Lung (tissue), 12 donors: ENCODE data around the gene TWF2. TPM values are rescaled to one million over a fixed set of nuclear protein-coding genes. Genes with fewer than 3 reads are reported as not detected.

Experiments used
- ATAC-seq: fragments of 200-7000 bp; cut with Tn5 transposase; one replicate; pipeline ENCODE4 v1.9.1; 2020; ENCODE audit warnings: moderate number of reproducible peaks; ENCODE audit not compliant: insufficient read depth, low FRiP score
- DNase-seq, 3 donors: peaks; one replicate each; pipeline ENCODE4 v3.0.0-alpha.2; 2013 to 2017
- H3K27ac ChIP-seq, 2 donors: one replicate each; pipeline ENCODE4 v1.5.1; 2013; ENCODE audit warnings: mild to moderate bottlenecking in 2 of 2, moderate library complexity in 2 of 2, control low read depth in 1 of 2, inconsistent platforms in 1 of 2, low read depth in 1 of 2, low read length in 1 of 2
- H3K27me3 ChIP-seq, 3 donors: one replicate each; pipeline ENCODE4 v1.5.1; 2013; ENCODE audit warnings: low read length in 2 of 3; ENCODE audit not compliant: control insufficient read depth in 3 of 3, insufficient read depth in 3 of 3
- H3K36me3 ChIP-seq, 4 donors: one replicate each; pipeline ENCODE4 v1.5.1; 2013; ENCODE audit warnings: low read length in 4 of 4, mild to moderate bottlenecking in 1 of 4, moderate library complexity in 1 of 4; ENCODE audit not compliant: control insufficient read depth in 4 of 4, insufficient read depth in 4 of 4
- H3K4me1 ChIP-seq, 5 donors: one replicate each; pipeline ENCODE4 v1.5.1; 2013; ENCODE audit warnings: low read length in 5 of 5, mild to moderate bottlenecking in 2 of 5, moderate library complexity in 1 of 5; ENCODE audit not compliant: control insufficient read depth in 5 of 5, insufficient read depth in 5 of 5
- H3K4me3 ChIP-seq: one replicate; pipeline ENCODE4 v1.5.1; 2013; ENCODE audit warnings: mild to moderate bottlenecking, control low read depth, moderate library complexity
- H3K9ac ChIP-seq, 2 donors: one replicate each; pipeline ENCODE4 v1.5.1; 2013; ENCODE audit warnings: low read length in 2 of 2, control low read depth in 1 of 2; ENCODE audit not compliant: insufficient read depth in 1 of 2
- H3K9me3 ChIP-seq, 4 donors: one replicate each; pipeline ENCODE4 v1.5.1; 2013; ENCODE audit warnings: low read length in 3 of 4, mild to moderate bottlenecking in 1 of 4, moderate library complexity in 1 of 4; ENCODE audit not compliant: control insufficient read depth in 4 of 4, insufficient read depth in 3 of 4
- WGBS, 2 donors: extraction: QIAGEN DNeasy Blood & Tissue Kit; methylation state at CpG; one replicate each; pipeline ENCODE4 v1.1.7; 2013; 5-methylcytosine and 5-hydroxymethylcytosine counted together
- polyA plus RNA-seq, 2 donors: library from polyadenylated mRNA; stranded (reverse); fragments of 200-250 nt; gene quantifications; one replicate each; pipeline ENCODE4 v1.2.1, GENCODE V29; 2013
- total RNA-seq, 2 donors: library from RNA; depleted of rRNA in 1 of 2; stranded (reverse); fragments of >200 nt in 1 of 2; gene quantifications; one replicate each; pipeline ENCODE4 v1.2.1, GENCODE V29; 2014 to 2021
- TF ChIP-seq, protein P1 (sequence below): IDR thresholded peaks from 2 replicates; pipeline ENCODE4 v1.5.1; 2012; ENCODE audit warnings: mild to moderate bottlenecking; ENCODE audit errors: control extremely low read depth, extremely low read depth
- donor health status: control.
- donor health status: control.
- donor health status: Bipolar disorder and iron deficiency.
- donor health status: healthy.
- donor health status: DM: yes; HTN: yes; CAD: no.

The TWF2 gene
- total and polyA plus RNA-seq, 4 donors: 25.7 to 104 (median 60.7) TPM

- TF ChIP-seq, protein P1, sequence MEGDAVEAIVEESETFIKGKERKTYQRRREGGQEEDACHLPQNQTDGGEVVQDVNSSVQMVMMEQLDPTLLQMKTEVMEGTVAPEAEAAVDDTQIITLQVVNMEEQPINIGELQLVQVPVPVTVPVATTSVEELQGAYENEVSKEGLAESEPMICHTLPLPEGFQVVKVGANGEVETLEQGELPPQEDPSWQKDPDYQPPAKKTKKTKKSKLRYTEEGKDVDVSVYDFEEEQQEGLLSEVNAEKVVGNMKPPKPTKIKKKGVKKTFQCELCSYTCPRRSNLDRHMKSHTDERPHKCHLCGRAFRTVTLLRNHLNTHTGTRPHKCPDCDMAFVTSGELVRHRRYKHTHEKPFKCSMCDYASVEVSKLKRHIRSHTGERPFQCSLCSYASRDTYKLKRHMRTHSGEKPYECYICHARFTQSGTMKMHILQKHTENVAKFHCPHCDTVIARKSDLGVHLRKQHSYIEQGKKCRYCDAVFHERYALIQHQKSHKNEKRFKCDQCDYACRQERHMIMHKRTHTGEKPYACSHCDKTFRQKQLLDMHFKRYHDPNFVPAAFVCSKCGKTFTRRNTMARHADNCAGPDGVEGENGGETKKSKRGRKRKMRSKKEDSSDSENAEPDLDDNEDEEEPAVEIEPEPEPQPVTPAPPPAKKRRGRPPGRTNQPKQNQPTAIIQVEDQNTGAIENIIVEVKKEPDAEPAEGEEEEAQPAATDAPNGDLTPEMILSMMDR: no peak
- ATAC-seq (peak; percentile 15), DNase-seq (peak in 1 of 3 donors; percentile 13)
- 50 to 67% methylated on average over 9 of the region's 9 CpGs for WGBS, 2 donors
- peaks cover 0 to 3% (median 0%) of the 10 kb centered on the region in 4 donors for H3K9me3 ChIP-seq
- no peaks in the 10 kb centered on the region for H3K27me3 ChIP-seq
- H3K4me1 ChIP-seq: peaks cover 0 to 23% (median 10%) of the 10 kb centered on the region in 5 donors
- no peak overlapping the region for H3K9ac ChIP-seq
- peak overlapping the region in 1 of 2 donors; percentile 88 for H3K27ac ChIP-seq
- peaks cover 0 to 9% (median 3%) of the 10 kb centered on the region in 4 donors for H3K36me3 ChIP-seq
- peak overlapping the region; percentile 8 for H3K4me3 ChIP-seq
These were observed 5.1 kb upstream of the TWF2 start for GRCh38 chr3:52243791-52244628.

DNA sequence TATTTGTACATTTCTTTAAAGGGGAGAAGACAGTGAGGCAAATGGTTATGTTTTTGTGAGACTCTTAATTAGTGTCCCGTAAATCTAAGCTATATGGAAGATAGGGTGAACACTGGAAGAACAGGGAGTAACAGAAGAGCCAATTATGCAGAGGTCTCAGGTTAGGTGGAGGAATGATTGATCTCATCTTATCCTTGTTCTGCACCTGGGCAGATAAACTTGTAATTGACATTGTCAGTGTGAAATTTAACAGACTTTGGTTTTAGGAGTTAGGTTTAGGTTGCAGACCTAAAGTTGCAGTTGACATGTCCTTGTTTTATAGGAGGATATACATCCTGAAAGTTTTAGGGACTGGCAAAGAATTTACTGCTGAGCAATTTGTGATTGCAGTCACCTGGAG lies 3.1 kb upstream of the TWF2 start:
- H3K27ac ChIP-seq: no peak overlapping the region
- DNase-seq: no peak
- H3K9me3 ChIP-seq: peaks cover 0 to 3% (median 0%) of the 10 kb centered on the region in 4 donors
- no peaks in the 10 kb centered on the region for H3K27me3 ChIP-seq
- peaks cover 2 to 36% (median 24%) of the 10 kb centered on the region in 5 donors for H3K4me1 ChIP-seq
- no peaks in the 10 kb centered on the region for H3K36me3 ChIP-seq
- no peak overlapping the region for H3K4me3 ChIP-seq
- TF ChIP-seq, protein P1: no peak
- WGBS, 2 donors: 95 to 100% methylated on average over 1 of the region's 1 CpG
- no peak for ATAC-seq
- H3K9ac ChIP-seq: no peak overlapping the region

DNA sequence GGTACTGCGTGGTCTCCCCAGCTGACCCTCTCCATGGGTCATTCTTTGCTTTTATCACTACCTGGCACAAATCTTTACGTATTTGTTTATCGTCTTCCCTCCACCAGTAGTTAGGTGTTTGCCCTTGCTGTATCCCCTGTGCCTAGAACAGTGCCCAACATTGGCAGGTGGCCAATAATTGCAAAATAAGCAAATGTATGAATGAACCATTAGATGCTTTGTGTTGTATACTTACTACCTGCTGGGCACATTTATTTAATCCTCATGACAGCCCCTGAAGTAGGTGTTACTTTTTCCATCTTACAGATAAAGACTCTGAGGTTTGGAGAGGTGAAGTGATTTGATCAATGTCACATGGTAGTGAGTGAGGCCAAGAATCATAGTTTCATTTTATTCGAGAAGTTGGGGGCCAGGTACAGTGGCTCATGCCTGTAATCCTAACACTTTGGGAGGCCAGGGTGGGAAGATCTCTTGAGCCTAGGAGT lies 2.0 kb upstream of the TWF2 start:
- no peak for DNase-seq
- Histone ChIP-seq H3K36me3 (no peaks in the 10 kb centered on the region), H3K27me3 (no peaks in the 10 kb centered on the region), H3K9ac (no peak overlapping the region), H3K4me3 (no peak overlapping the region), H3K4me1 (peaks cover 6 to 37% (median 23%) of the 10 kb centered on the region in 5 donors), H3K9me3 (peaks cover 0 to 3% (median 0%) of the 10 kb centered on the region in 4 donors), H3K27ac (no peak overlapping the region)
- 88 to 95% methylated on average over 4 of the region's 4 CpGs for WGBS, 2 donors
- TF ChIP-seq, protein P1: no peak
- no peak for ATAC-seq
